IMR-90 (cell line): ENCODE measurements around the gene SMIM12. TPM values are rescaled to one million over a fixed set of nuclear protein-coding genes. Genes with fewer than 3 reads are reported as not detected.

Source experiments
- ATAC-seq: fragments of 200-7000 bp; cut with Tn5 transposase; 2 replicates; pipeline ENCODE4 v1.9.1; 2020; ENCODE audit warnings: low read depth, mild to moderate bottlenecking, moderate library complexity
- BruUV-seq: library from RNA; stranded (reverse); fragments of 400-500 nt; replicated peaks from 2 replicates; lab custom pipeline; 2021; lab: Mats Ljungman, UMichigan
- CTCF ChIA-PET: fragments of 300-600 bp; formaldehyde crosslinking; extraction: SDS; loops from one replicate; lab custom pipeline; 2021; ENCODE audit warnings: antibody characterized with exemption; lab: Yijun Ruan, JAX
- POLR2A ChIA-PET: fragments of 300-600 bp; sonication (Branson Sonifier 250); formaldehyde crosslinking; loops from one replicate; lab custom pipeline; 2022; ENCODE audit warnings: antibody characterized with exemption; ENCODE audit not compliant: unreplicated experiment; lab: Charles Lee
- DNase-seq: peaks from one replicate; pipeline ENCODE4 v3.0.0; 2013
- H2AFZ ChIP-seq: replicated peaks from 2 replicates; pipeline ENCODE3; 2013; ENCODE audit warnings: low read length, mild to moderate bottlenecking; ENCODE audit not compliant: poor library complexity
- H2AK5ac ChIP-seq: 2 replicates; pipeline ENCODE4 v1.6.1; 2013; ENCODE audit warnings: low read depth, low read length, inconsistent platforms
- H2AK9ac ChIP-seq: replicated peaks from 2 replicates; pipeline ENCODE3; 2013; ENCODE audit warnings: mild to moderate bottlenecking, low read depth, low read length, moderate library complexity; ENCODE audit not compliant: poor library complexity
- H2BK120ac ChIP-seq: 2 replicates; pipeline ENCODE4 v1.6.1; 2013; ENCODE audit warnings: low read depth, low read length, inconsistent platforms
- H2BK15ac ChIP-seq: 3 replicates; pipeline ENCODE4 v1.6.1; 2013; ENCODE audit warnings: low read depth, low read length, inconsistent platforms
- H2BK20ac ChIP-seq: 2 replicates; pipeline ENCODE4 v1.6.1; 2013; ENCODE audit warnings: low read depth, mild to moderate bottlenecking, inconsistent platforms, low read length, moderate library complexity
- H2BK5ac ChIP-seq: 2 replicates; pipeline ENCODE4 v1.6.1; 2013; ENCODE audit warnings: mild to moderate bottlenecking, low read depth, low read length, inconsistent platforms; ENCODE audit not compliant: poor library complexity, severe bottlenecking
- H3K14ac ChIP-seq: replicated peaks from 2 replicates; pipeline ENCODE4 v1.6.1; 2013; ENCODE audit warnings: low read depth, low read length, inconsistent platforms
- H3K18ac ChIP-seq: 2 replicates; pipeline ENCODE4 v1.6.1; 2013; ENCODE audit warnings: low read depth, low read length, control low read depth
- H3K23ac ChIP-seq: 2 replicates; pipeline ENCODE4 v1.6.1; 2013; ENCODE audit warnings: low read depth, low read length, inconsistent platforms
- H3K27ac ChIP-seq: 2 replicates; pipeline ENCODE4 v1.5.1; 2013; ENCODE audit warnings: mild to moderate bottlenecking, control low read depth, low read length; ENCODE audit not compliant: insufficient read depth
- H3K27me3 ChIP-seq: 2 replicates; pipeline ENCODE4 v1.6.1; 2013; ENCODE audit warnings: low read length; ENCODE audit not compliant: control insufficient read depth, insufficient read depth
- H3K36me3 ChIP-seq: 2 replicates; pipeline ENCODE4 v1.6.1; 2013; ENCODE audit warnings: low read length, mixed read lengths; ENCODE audit not compliant: control insufficient read depth, insufficient read depth
- H3K4ac ChIP-seq: 2 replicates; pipeline ENCODE4 v1.6.1; 2013; ENCODE audit warnings: low read depth, low read length, inconsistent platforms
- H3K4me1 ChIP-seq: 2 replicates; pipeline ENCODE4 v1.6.1; 2013; ENCODE audit warnings: low read length, mixed read lengths; ENCODE audit not compliant: control insufficient read depth, insufficient read depth
- H3K4me2 ChIP-seq: 2 replicates; pipeline ENCODE4 v1.6.1; 2013; ENCODE audit warnings: low read depth, mild to moderate bottlenecking, control low read depth, low read length, moderate library complexity
- H3K4me3 ChIP-seq: 2 replicates; pipeline ENCODE4 v1.5.1; 2013; ENCODE audit warnings: low read depth, mild to moderate bottlenecking, control low read depth, low read length, moderate library complexity; ENCODE audit not compliant: insufficient read depth
- H3K56ac ChIP-seq: 2 replicates; pipeline ENCODE4 v1.6.1; 2013; ENCODE audit warnings: low read length, inconsistent platforms; ENCODE audit not compliant: insufficient read depth; ENCODE audit errors: extremely low read depth
- H3K79me1 ChIP-seq, 2 experiments: 2 replicates each; pipeline ENCODE4 v1.6.1; 2013; ENCODE audit warnings: low read length in 2 of 2, inconsistent platforms in 1 of 2, low read depth in 1 of 2
- H3K9ac ChIP-seq: 2 replicates; pipeline ENCODE4 v1.6.1; 2013; ENCODE audit warnings: low read depth, low read length, control low read depth
- H3K9me1 ChIP-seq: 2 replicates; pipeline ENCODE4 v1.6.1; 2013; ENCODE audit warnings: low read length, inconsistent platforms; ENCODE audit not compliant: insufficient read depth
- H3K9me3 ChIP-seq: 2 replicates; pipeline ENCODE4 v1.6.1; 2013; ENCODE audit warnings: low read length; ENCODE audit not compliant: control insufficient read depth, insufficient read depth
- H4K20me1 ChIP-seq: 2 replicates; pipeline ENCODE4 v1.6.1; 2013; ENCODE audit warnings: low read length, inconsistent platforms; ENCODE audit not compliant: insufficient read depth
- H4K5ac ChIP-seq: 2 replicates; pipeline ENCODE4 v1.6.1; 2013; ENCODE audit warnings: mild to moderate bottlenecking, low read depth, low read length, control low read depth
- H4K8ac ChIP-seq, 2 experiments: 2 replicates each; pipeline ENCODE4 v1.6.1; 2013; ENCODE audit warnings: low read depth in 2 of 2, low read length in 2 of 2, control low read depth in 1 of 2, inconsistent platforms in 1 of 2
- H4K91ac ChIP-seq: 2 replicates; pipeline ENCODE4 v1.6.1; 2013; ENCODE audit warnings: low read depth, low read length, inconsistent platforms; ENCODE audit not compliant: insufficient read depth
- BHLHE40 ChIP-seq: fragments of 150-350 bp; IDR thresholded peaks from 2 replicates; pipeline ENCODE4 v1.6.1; 2016; ENCODE audit warnings: mild to moderate bottlenecking, low read depth, low read length
- CEBPB ChIP-seq: IDR thresholded peaks from 2 replicates; pipeline ENCODE4 v1.6.1; 2012; ENCODE audit warnings: low read depth, low read length, improper control_type of control experiment
- CHD1 ChIP-seq: IDR thresholded peaks from 2 replicates; pipeline ENCODE4 v1.6.1; 2012; ENCODE audit warnings: low read depth, low read length, improper control_type of control experiment
- CTCF ChIP-seq: conservative IDR thresholded peaks from 2 replicates; pipeline ENCODE4 v1.5.1; 2012; ENCODE audit warnings: mild to moderate bottlenecking, low read depth, low read length, improper control_type of control experiment
- ELK1 ChIP-seq: fragments of 150-350 bp; IDR thresholded peaks from 2 replicates; pipeline ENCODE4 v1.6.1; 2016; ENCODE audit warnings: low read depth, mild to moderate bottlenecking, low read length, moderate library complexity, borderline replicate concordance
- FOS ChIP-seq: fragments of 150-350 bp; IDR thresholded peaks from 2 replicates; pipeline ENCODE4 v1.6.1; 2016; ENCODE audit warnings: low read depth, low read length
- MAFK ChIP-seq: IDR thresholded peaks from 2 replicates; pipeline ENCODE4 v1.6.1; 2012; ENCODE audit warnings: low read depth, low read length, improper control_type of control experiment
- MAZ ChIP-seq: IDR thresholded peaks from 2 replicates; pipeline ENCODE4 v1.6.1; 2012; ENCODE audit warnings: low read depth, mild to moderate bottlenecking, low read length, improper control_type of control experiment, moderate library complexity, borderline replicate concordance
- MXI1 ChIP-seq: IDR thresholded peaks from 2 replicates; pipeline ENCODE4 v1.6.1; 2012; ENCODE audit warnings: low read depth, mild to moderate bottlenecking, low read length, moderate library complexity, borderline replicate concordance
- NFE2L2 ChIP-seq: fragments of 150-350 bp; IDR thresholded peaks from 2 replicates; pipeline ENCODE4 v1.6.1; 2016; ENCODE audit warnings: low read depth, mild to moderate bottlenecking, low read length
- POLR2A ChIP-seq: IDR thresholded peaks from 2 replicates; pipeline ENCODE4 v1.6.1; 2012; ENCODE audit warnings: mild to moderate bottlenecking, low read depth, low read length
- RAD21 ChIP-seq: IDR thresholded peaks from 2 replicates; pipeline ENCODE4 v1.6.1; 2012; ENCODE audit warnings: low read length, improper control_type of control experiment
- RCOR1 ChIP-seq: IDR thresholded peaks from 2 replicates; pipeline ENCODE4 v1.6.1; 2012; ENCODE audit warnings: mild to moderate bottlenecking, low read length, improper control_type of control experiment; ENCODE audit not compliant: insufficient replicate concordance
- RFX5 ChIP-seq: IDR thresholded peaks from 2 replicates; pipeline ENCODE4 v1.8.0; 2012; ENCODE audit warnings: low read depth, mild to moderate bottlenecking, low read length, moderate library complexity
- SMC3 ChIP-seq: fragments of 150-350 bp; IDR thresholded peaks from 2 replicates; pipeline ENCODE4 v1.6.1; 2016; ENCODE audit warnings: low read depth, mild to moderate bottlenecking, antibody characterized with exemption, low read length, moderate library complexity
- USF2 ChIP-seq: fragments of 150-350 bp; IDR thresholded peaks from 2 replicates; pipeline ENCODE4 v1.6.1; 2017; ENCODE audit warnings: mild to moderate bottlenecking, antibody characterized with exemption, low read length, low read depth
- WGBS, 2 experiments: methylation state at CpG; one replicate each; pipeline versions ENCODE4 v1.1.5 to v1.1.7; 2013; ENCODE audit warnings: missing lambda C conversion rate in 2 of 2; ENCODE audit not compliant: insufficient read length in 1 of 2; ENCODE audit errors: extremely low coverage in 2 of 2; 5-methylcytosine and 5-hydroxymethylcytosine counted together
- dilution Hi-C: fragments of 300-500 bp; cut with HindIII; formaldehyde crosslinking; loops from one replicate; pipeline ENCODE4 v1.14.3; 2018; ENCODE audit warnings: low sequenced_read_pairs; ENCODE audit not compliant: unreplicated experiment
- in situ Hi-C: fragments of 300-500 bp; cut with MboI; formaldehyde crosslinking; loops from 3 replicates; pipeline ENCODE4 v1.14.3; 2019; ENCODE audit warnings: low sequenced_read_pairs, inconsistent platforms, mixed read lengths
- intact Hi-C: fragments of 100-400 bp; cut with micrococcal nuclease; formaldehyde crosslinking; loops from 2 replicates; pipeline ENCODE4 v1.10.0; 2022
- polyA plus RNA-seq, 3 experiments: library from polyadenylated mRNA; depleted of rRNA; stranded (reverse); fragments of >200 nt; gene quantifications; 2 replicates each; pipeline ENCODE4 v1.2.3, GENCODE V29; 2012; ENCODE audit warnings: low replicate concordance in 1 of 3
- total RNA-seq: library from RNA; depleted of rRNA; stranded (reverse); fragments of >200 nt; gene quantifications from 2 replicates; pipeline ENCODE4 v1.2.3, GENCODE V29; 2012

Gene SMIM12
- total and polyA plus RNA-seq, 2 of the 4 experiments (the other 2 are of a cell fraction): 31.9 to 44.4 TPM

- Histone ChIP-seq H3K79me1 (no peaks in the 10 kb centered on the region), H3K27me3 (no peaks in the 10 kb centered on the region), H3K4ac (no peak overlapping the region), H2BK120ac (no peak overlapping the region), H2AK5ac (no peak overlapping the region), H4K91ac (no peak overlapping the region), H3K9ac (no peak overlapping the region), H2BK5ac (no peak overlapping the region), H3K18ac (no peak overlapping the region), H4K20me1 (no peaks in the 10 kb centered on the region), H4K8ac (no peak overlapping the region), H3K9me1 (no peaks in the 10 kb centered on the region), H3K4me3 (no peak overlapping the region), H2AK9ac (no peak overlapping the region), H4K5ac (no peak overlapping the region), H3K4me1 (no peaks in the 10 kb centered on the region), H3K56ac (no peak overlapping the region), H3K23ac (no peak overlapping the region), H2AFZ (no peak overlapping the region), H3K27ac (no peak overlapping the region), H3K4me2 (no peak overlapping the region), H3K36me3 (no peaks in the 10 kb centered on the region), H2BK20ac (no peak overlapping the region), H3K9me3 (no peaks in the 10 kb centered on the region), H2BK15ac (no peak overlapping the region), H3K14ac (no peak overlapping the region)
- ATAC-seq (no peak), DNase-seq (no peak)
- intact Hi-C loops: no loop called here
- POLR2A ChIA-PET: no interaction called here
- no CpG with 5 or more reads among the region's 3 CpGs for WGBS, 2 experiments
- TF ChIP-seq CTCF (no peak), NFE2L2 (no peak), RAD21 (no peak), CEBPB (no peak), RFX5 (no peak), POLR2A (no peak), ELK1 (no peak), SMC3 (no peak), MAFK (no peak), FOS (no peak), CHD1 (no peak), BHLHE40 (no peak), USF2 (no peak), RCOR1 (no peak), MAZ (no peak), MXI1 (no peak)
- dilution Hi-C loops: no loop called here
- in situ Hi-C loops: no loop called here
- no TSS peak for BruUV-seq
- CTCF ChIA-PET: interaction anchor here (1.0 kb wide), 1 partner anchor 36 kb away, joined by 3 read pairs; no protein-coding TSS in a partner anchor
Measured at GRCh38 chr1:34816778-34817177, 42.8 kb downstream of the SMIM12 start.
